H1 (cell line): ENCODE measurements around the gene MCM5. TPM values are rescaled to one million over a fixed set of nuclear protein-coding genes. Genes with fewer than 3 reads are reported as not detected.

ENCODE experiments used
- CTCF ChIA-PET: fragments of 300-600 bp; sonication (Branson Sonifier 250); formaldehyde crosslinking; loops from one replicate; lab custom pipeline; 2021; ENCODE audit not compliant: partially characterized antibody; lab: Charles Lee
- POLR2A ChIA-PET: fragments of 300-600 bp; sonication (Branson Sonifier 250); formaldehyde crosslinking; loops from one replicate; lab custom pipeline; 2021; ENCODE audit warnings: inconsistent platforms; ENCODE audit not compliant: partially characterized antibody; lab: Charles Lee
- DNase-seq, 2 experiments: peaks; one replicate each; pipeline versions ENCODE4 v3.0.0 to v3.0.0-alpha.2; 2010 to 2022; ENCODE audit warnings: low spot score in 2 of 2, low read depth in 1 of 2, mixed read lengths in 1 of 2
- FAIRE-seq: peaks from 2 replicates; lab custom pipeline; 2011; peaks lifted over from hg19 to GRCh38; lab: Jason Lieb, UNC
- H2AFZ ChIP-seq: 2 replicates; pipeline ENCODE4 v1.8.1; 2012; ENCODE audit warnings: low read length, inconsistent platforms
- H2AK5ac ChIP-seq: 2 replicates; pipeline ENCODE4 v1.6.1; 2013; ENCODE audit warnings: low read depth, low read length
- H2BK120ac ChIP-seq: replicated peaks from 2 replicates; pipeline ENCODE3; 2013; ENCODE audit warnings: low read depth, low read length, inconsistent platforms
- H2BK12ac ChIP-seq: 2 replicates; pipeline ENCODE4 v1.6.1; 2013; ENCODE audit warnings: low read depth, low read length
- H2BK15ac ChIP-seq: 2 replicates; pipeline ENCODE4 v1.6.1; 2013; ENCODE audit warnings: low read length
- H2BK20ac ChIP-seq: 2 replicates; pipeline ENCODE4 v1.6.1; 2013; ENCODE audit warnings: low read length
- H2BK5ac ChIP-seq: 2 replicates; pipeline ENCODE4 v1.6.1; 2013; ENCODE audit warnings: low read depth, low read length
- H3K14ac ChIP-seq: 2 replicates; pipeline ENCODE4 v1.6.1; 2013; ENCODE audit warnings: inconsistent platforms; ENCODE audit not compliant: insufficient read length
- H3K18ac ChIP-seq: 2 replicates; pipeline ENCODE4 v1.6.1; 2013; ENCODE audit warnings: low read length; ENCODE audit errors: extremely low read depth
- H3K23ac ChIP-seq: 2 replicates; pipeline ENCODE4 v1.6.1; 2013; ENCODE audit warnings: inconsistent platforms; ENCODE audit not compliant: insufficient read length
- H3K23me2 ChIP-seq: 2 replicates; pipeline ENCODE4 v1.6.1; 2013; ENCODE audit warnings: low read depth, low read length
- H3K27ac ChIP-seq: 2 replicates; pipeline ENCODE4 v1.6.1; 2011; ENCODE audit warnings: low read depth, low read length, inconsistent platforms
- H3K27me3 ChIP-seq, 4 experiments: replicated peaks in 1 of 4; 1 replicate in 1 of 4; 2 replicates in 3 of 4; pipeline versions ENCODE4 v1.6.1 to v1.8.1; 2011 to 2013; ENCODE audit warnings: low read length in 3 of 4, mild to moderate bottlenecking in 3 of 4, inconsistent platforms in 2 of 4, mixed read lengths in 2 of 4, moderate library complexity in 1 of 4; ENCODE audit not compliant: control insufficient read depth in 3 of 4, insufficient read depth in 3 of 4; ENCODE audit errors: extremely low read depth in 1 of 4
- H3K36me3 ChIP-seq, 4 experiments: 2 replicates each; pipeline versions ENCODE4 v1.6.1 to v1.8.1; 2011 to 2013; ENCODE audit warnings: mild to moderate bottlenecking in 4 of 4, low read length in 3 of 4, moderate library complexity in 2 of 4, control low read depth in 1 of 4, inconsistent platforms in 1 of 4; ENCODE audit not compliant: insufficient read depth in 4 of 4, control insufficient read depth in 2 of 4
- H3K4ac ChIP-seq: replicated peaks from 2 replicates; pipeline ENCODE3; 2013; ENCODE audit warnings: low read length, low read depth, mixed read lengths, inconsistent platforms; ENCODE audit not compliant: insufficient read length
- H3K4me1 ChIP-seq, 4 experiments: replicated peaks in 1 of 4; 1 replicate in 1 of 4; 2 replicates in 3 of 4; pipeline versions ENCODE4 v1.6.1 to v1.8.1; 2011 to 2013; ENCODE audit warnings: low read length in 3 of 4, inconsistent platforms in 2 of 4, mixed read lengths in 1 of 4; ENCODE audit not compliant: insufficient read depth in 4 of 4, control insufficient read depth in 3 of 4
- H3K4me2 ChIP-seq, 2 experiments: 2 replicates each; pipeline versions ENCODE4 v1.6.1 to v1.8.1; 2011 to 2013; ENCODE audit warnings: low read depth in 2 of 2, low read length in 2 of 2, control low read depth in 1 of 2, inconsistent platforms in 1 of 2, mild to moderate bottlenecking in 1 of 2; ENCODE audit not compliant: insufficient read depth in 1 of 2
- H3K4me3 ChIP-seq, 4 experiments: fragments of 200-600, 300-600 bp in 1 of 4; sonication (generic), shearing (Covaris generic), sonication (Bioruptor Twin) in 1 of 4; 2 replicates each; pipeline versions ENCODE4 v1.5.1 to v1.8.1; 2011 to 2016; ENCODE audit warnings: low read length in 4 of 4, low read depth in 3 of 4, control low read depth in 2 of 4, inconsistent platforms in 2 of 4, mild to moderate bottlenecking in 2 of 4, mixed read lengths in 1 of 4, moderate library complexity in 1 of 4; ENCODE audit not compliant: insufficient read depth in 2 of 4; ENCODE audit errors: extremely low read depth in 1 of 4
- H3K56ac ChIP-seq: replicated peaks from 2 replicates; pipeline ENCODE3; 2013; ENCODE audit warnings: low read depth, mild to moderate bottlenecking, mixed read lengths, low read length, inconsistent platforms; ENCODE audit not compliant: insufficient read length
- H3K79me1 ChIP-seq: 2 replicates; pipeline ENCODE4 v1.6.1; 2013; ENCODE audit warnings: low read depth, low read length, control low read depth
- H3K79me2 ChIP-seq, 2 experiments: 2 replicates each; pipeline versions ENCODE4 v1.6.1 to v1.8.1; 2012 to 2013; ENCODE audit warnings: low read length in 2 of 2, mild to moderate bottlenecking in 2 of 2, inconsistent platforms in 1 of 2; ENCODE audit not compliant: insufficient read depth in 2 of 2, control insufficient read depth in 1 of 2
- H3K9ac ChIP-seq, 4 experiments: replicated peaks in 1 of 4; 1 replicate in 1 of 4; 2 replicates in 3 of 4; pipeline versions ENCODE4 v1.6.1 to v1.8.1; 2011 to 2013; ENCODE audit warnings: low read depth in 3 of 4, low read length in 3 of 4, control low read depth in 2 of 4, mild to moderate bottlenecking in 2 of 4, moderate library complexity in 2 of 4, inconsistent platforms in 1 of 4; ENCODE audit errors: extremely low read depth in 1 of 4
- H3K9me3 ChIP-seq, 2 experiments: 2 replicates each; pipeline versions ENCODE4 v1.6.1 to v1.8.1; 2012 to 2013; ENCODE audit warnings: mild to moderate bottlenecking in 2 of 2, moderate library complexity in 2 of 2, control low read depth in 1 of 2, inconsistent platforms in 1 of 2, low read depth in 1 of 2, low read length in 1 of 2, mixed read lengths in 1 of 2; ENCODE audit not compliant: insufficient read depth in 2 of 2
- H4K20me1 ChIP-seq, 2 experiments: replicated peaks in 1 of 2; 2 replicates each; pipeline versions ENCODE3 to v1.8.1; 2011 to 2013; ENCODE audit warnings: inconsistent platforms in 2 of 2, low read length in 2 of 2, mild to moderate bottlenecking in 1 of 2; ENCODE audit not compliant: insufficient read depth in 2 of 2, control insufficient read depth in 1 of 2
- H4K5ac ChIP-seq: 2 replicates; pipeline ENCODE4 v1.6.1; 2013; ENCODE audit warnings: low read length, low read depth, mixed read lengths, inconsistent platforms; ENCODE audit not compliant: insufficient read length
- H4K8ac ChIP-seq: 2 replicates; pipeline ENCODE4 v1.8.0; 2013; ENCODE audit warnings: mild to moderate bottlenecking, moderate library complexity, low read length, inconsistent platforms; ENCODE audit not compliant: insufficient read depth; ENCODE audit errors: extremely low read depth
- H4K91ac ChIP-seq: replicated peaks from 2 replicates; pipeline ENCODE3; 2013; ENCODE audit warnings: low read length, mixed read lengths, inconsistent platforms; ENCODE audit not compliant: insufficient read length
- BACH1 ChIP-seq: IDR thresholded peaks from 2 replicates; pipeline ENCODE4 v1.6.1; 2012; ENCODE audit warnings: low read length, improper control_type of control experiment
- BCL11A ChIP-seq, 2 experiments: IDR thresholded peaks; one replicate each; pipeline ENCODE4 v1.6.1; 2011; ENCODE audit warnings: low read depth in 2 of 2, low read length in 2 of 2, mild to moderate bottlenecking in 2 of 2
- KDM1A ChIP-seq: fragments of 200-600, 300-600 bp; sonication (generic); IDR thresholded peaks from 2 replicates; pipeline ENCODE4 v1.7.1; 2016; ENCODE audit warnings: mild to moderate bottlenecking, low read length, borderline replicate concordance
- NRF1 ChIP-seq: IDR thresholded peaks from 2 replicates; pipeline ENCODE4 v1.6.1; 2011; ENCODE audit warnings: mild to moderate bottlenecking, low read depth, low read length, improper control_type of control experiment
- POLR2AphosphoS5 ChIP-seq: IDR thresholded peaks from 2 replicates; pipeline ENCODE4 v1.6.1; 2011; ENCODE audit warnings: low read depth, low read length
- SAP30 ChIP-seq: fragments of 300-600 bp; sonication (generic); IDR thresholded peaks from 2 replicates; pipeline ENCODE4 v1.7.1; 2012; ENCODE audit warnings: low read length, moderate library complexity, mild to moderate bottlenecking, inconsistent platforms; ENCODE audit not compliant: insufficient read depth, insufficient replicate concordance
- WGBS, 2 experiments: shearing (Covaris generic) in 1 of 2; methylation state at CpG; one replicate each; pipeline versions ENCODE4 v1.1.6 to v1.1.7; 2013 to 2015; ENCODE audit warnings: low lambda C conversion rate in 2 of 2, mixed read lengths in 2 of 2, inconsistent platforms in 1 of 2, low coverage in 1 of 2, missing lambda C conversion rate in 1 of 2; ENCODE audit not compliant: insufficient replicate concordance in 2 of 2, insufficient coverage in 1 of 2, insufficient read length in 1 of 2; ENCODE audit errors: extremely low coverage in 1 of 2, missing lambda C conversion rate in 1 of 2; 5-methylcytosine and 5-hydroxymethylcytosine counted together
- polyA plus RNA-seq, 7 experiments: library from polyadenylated mRNA; depleted of rRNA in 3 of 7; stranded (reverse) in 5 of 7; unstranded in 2 of 7; fragments of >200 nt in 5 of 7; fragments of 200-250 nt in 2 of 7; gene quantifications; 1 replicate in 5 of 7; 2 replicates in 1 of 7; 4 replicates in 1 of 7; pipeline versions ENCODE4 v1.2.1 to v1.2.3, GENCODE V29; 2011 to 2013; ENCODE audit warnings: missing spikeins in 2 of 7, mixed read lengths in 2 of 7
- total RNA-seq: library from RNA; stranded (reverse); fragmentation: NEBNext Ultra II Directional; extraction: Animal tissue kit (Norgen Biotek cat#: 25700); gene quantifications from 2 replicates; pipeline ENCODE4 v1.2.1, GENCODE V29; 2021

The MCM5 gene
- total and polyA plus RNA-seq, 2 of the 8 experiments (the other 6 are each of a cell fraction or from before 2014, with no cell fraction given) = 210 to 305 TPM

DNA sequence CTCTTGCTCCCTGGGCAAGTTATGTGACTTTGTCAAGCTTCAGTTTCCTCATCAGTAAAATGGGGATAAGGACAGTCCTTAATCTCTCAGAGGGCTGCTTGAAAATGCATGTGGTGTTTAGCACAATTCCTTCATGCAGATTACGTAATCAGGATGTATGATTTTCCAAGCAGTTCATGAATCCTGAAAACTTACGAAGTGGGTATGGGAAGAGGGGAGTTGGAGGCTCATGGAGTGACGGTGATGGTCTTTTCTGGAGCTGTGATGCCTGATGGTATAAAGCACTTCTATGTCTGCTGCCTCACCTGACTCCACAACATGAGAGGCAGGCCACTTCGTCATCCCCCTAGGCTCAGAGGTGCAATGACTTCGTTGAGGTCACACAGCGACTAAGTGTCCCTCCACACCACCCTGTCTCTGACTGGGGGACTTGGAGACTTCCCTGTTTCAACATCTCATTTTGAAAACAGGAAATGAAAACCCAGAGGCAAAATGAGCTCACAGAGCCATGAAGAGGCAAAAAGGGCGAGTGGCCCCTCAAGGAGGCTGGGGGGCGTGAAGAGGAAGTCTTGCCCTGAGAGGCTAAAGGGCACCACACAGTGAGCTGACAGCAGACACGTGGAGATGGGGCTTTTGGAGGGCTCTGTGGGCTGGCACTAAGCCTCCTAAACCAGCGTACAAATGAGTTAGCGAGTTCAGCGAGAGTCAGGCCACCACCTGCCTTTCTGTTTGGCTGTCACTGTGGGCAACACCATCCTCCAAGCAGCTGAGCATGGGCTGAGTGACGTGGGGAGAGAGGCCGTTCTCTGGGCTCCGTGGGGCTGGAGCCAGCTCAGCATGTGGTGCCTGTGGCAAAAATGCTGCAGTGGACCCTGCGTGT, 10.1 kb downstream of the MCM5 start:
- no peak overlapping the region for H2BK15ac ChIP-seq
- peaks cover 12 to 26% of the 10 kb centered on the region in 2 experiments for H4K20me1 ChIP-seq
- no peaks in the 10 kb centered on the region for H3K79me2 ChIP-seq
- H4K91ac ChIP-seq = no peak overlapping the region
- no peak overlapping the region for H3K4me2 ChIP-seq
- H2AFZ ChIP-seq = no peak overlapping the region
- H3K23me2 ChIP-seq = no peaks in the 10 kb centered on the region
- no peak overlapping the region for H3K56ac ChIP-seq
- no peaks in the 10 kb centered on the region for H3K27me3 ChIP-seq
- H2BK120ac ChIP-seq = no peak overlapping the region
- FAIRE-seq (no peak), DNase-seq (no peak)
- H4K8ac ChIP-seq = no peak overlapping the region; the same call in 1 of the 2 replicates
- H4K5ac ChIP-seq = no peak overlapping the region
- peaks cover 67 to 97% (median 90%) of the 10 kb centered on the region in 4 experiments for H3K36me3 ChIP-seq
- no peak overlapping the region for H3K23ac ChIP-seq
- TF ChIP-seq KDM1A (no peak), POLR2AphosphoS5 (peak; percentile 67; the same call in 1 of the 2 replicates), NRF1 (no peak), BCL11A (IDR thresholded peaks at IDR 0.05; ENCODE audit: low read depth in 2 of 2, low read length in 2 of 2) (no peak), BACH1 (no peak), SAP30 (no peak)
- 90% methylated on average over 16 of the region's 16 CpGs; no CpG with 5 or more reads in 1 of the 2 experiments for WGBS, 2 experiments
- no peak overlapping the region for H2AK5ac ChIP-seq
- no peak overlapping the region for H2BK20ac ChIP-seq
- H3K4me3 ChIP-seq = no peak overlapping the region
- no peak overlapping the region for H3K9ac ChIP-seq
- ChIA-PET CTCF (interaction anchor here (0.7 to 14.1 kb wide), 11 partner anchors 9 to 173 kb away, joined by 3 to 122 read pairs (median 5); no protein-coding TSS in a partner anchor), POLR2A (interaction anchor here (0.6 to 57.4 kb wide), 8 partner anchors 5 to 411 kb away, joined by 3 to 1995 read pairs (median 4); partner anchors contain the start of genes HMOX1 and MCM5)
- no peak overlapping the region for H3K27ac ChIP-seq
- H3K4ac ChIP-seq = no peak overlapping the region
- H3K9me3 ChIP-seq = no peaks in the 10 kb centered on the region
- H3K79me1 ChIP-seq = no peaks in the 10 kb centered on the region; the same call in 1 of the 2 replicates
- H2BK12ac ChIP-seq = no peak overlapping the region
- no peak overlapping the region for H3K18ac ChIP-seq
- H2BK5ac ChIP-seq = no peak overlapping the region; the same call in 1 of the 2 replicates
- H3K4me1 ChIP-seq = no peaks in the 10 kb centered on the region
- H3K14ac ChIP-seq = no peak overlapping the region
